GM10847 (cell line): ENCODE measurements around the gene INHBA.

Experiments
- POLR2A ChIP-seq: IDR thresholded peaks from 2 replicates; pipeline ENCODE4 v1.6.1; 2011; ENCODE audit not compliant: insufficient read length; ENCODE audit errors: extremely low read depth

The INHBA gene

DNA sequence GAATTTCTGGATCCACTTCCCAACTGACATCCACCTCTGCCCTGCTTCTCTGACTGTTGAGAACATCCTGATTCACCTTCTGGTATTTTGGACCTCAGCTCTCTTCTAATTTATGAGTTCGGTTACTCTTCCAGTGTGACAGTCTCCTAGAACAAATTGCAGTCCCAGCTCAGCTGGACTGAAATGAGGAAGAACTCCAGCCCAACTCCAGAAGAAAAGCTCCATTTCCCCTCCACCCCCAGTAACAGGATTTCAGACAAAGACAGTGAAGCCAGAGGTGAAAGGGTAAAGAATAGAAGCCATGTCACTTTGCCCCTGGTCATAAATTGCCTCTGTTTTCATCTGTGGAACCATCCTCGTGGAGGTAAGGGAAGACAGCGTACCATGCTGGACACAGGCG is 26.2 kb upstream of the INHBA start:
- no peak for TF ChIP-seq POLR2A

GRCh38 chr7:41725013-41725412 is 22.1 kb upstream of the INHBA start:
- no peak for TF ChIP-seq POLR2A

GRCh38 chr7:41720886-41721285 is 18.0 kb upstream of the INHBA start:
- TF ChIP-seq POLR2A = no peak

GRCh38 chr7:41720046-41720445 is 17.2 kb upstream of the INHBA start:
- TF ChIP-seq POLR2A = no peak

- no peak for TF ChIP-seq POLR2A
These were observed 13.8 kb upstream of the INHBA start for GRCh38 chr7:41716691-41717090.

DNA sequence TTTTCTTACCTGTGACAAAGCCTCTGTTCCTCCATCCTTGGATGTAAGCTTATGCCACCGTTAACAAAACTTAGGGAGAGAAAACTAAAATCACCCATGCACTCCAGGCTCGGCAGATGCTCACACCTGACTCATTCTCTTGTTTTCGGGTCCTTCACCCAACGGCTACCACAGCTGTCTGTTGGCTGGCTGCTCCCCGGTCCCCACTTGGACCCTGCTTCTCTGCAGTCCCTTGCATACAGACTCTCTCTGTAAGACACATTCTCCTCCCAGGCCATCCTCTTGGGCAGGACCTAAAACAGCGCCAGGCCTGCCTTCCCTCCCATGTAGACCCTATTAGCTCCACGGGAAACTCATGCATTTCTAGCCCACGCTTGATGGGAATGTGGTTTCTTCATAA is 12.1 kb upstream of the INHBA start:
- TF ChIP-seq POLR2A = no peak

- TF ChIP-seq POLR2A = no peak
These were observed 8.6 kb upstream of the INHBA start for GRCh38 chr7:41711283-41712064.

DNA sequence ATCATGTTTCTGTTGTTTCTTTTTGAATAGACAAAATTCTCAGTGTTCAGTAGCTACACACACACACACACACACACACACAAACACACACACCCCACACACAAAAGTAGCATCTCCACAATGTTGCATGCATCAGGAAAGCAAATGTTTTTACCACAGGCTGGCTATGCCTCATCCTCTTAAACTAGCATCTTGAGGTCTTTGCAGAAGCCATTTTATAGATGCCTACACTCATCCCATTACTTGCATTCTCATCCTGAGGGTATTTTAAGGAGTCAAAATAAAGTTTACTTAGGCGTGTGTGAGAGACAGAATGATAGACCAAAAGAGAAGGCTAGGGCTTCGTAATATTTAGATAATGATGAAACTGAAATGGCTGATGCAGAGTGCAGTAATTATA is 7.9 kb upstream of the INHBA start:
- TF ChIP-seq POLR2A = no peak

DNA sequence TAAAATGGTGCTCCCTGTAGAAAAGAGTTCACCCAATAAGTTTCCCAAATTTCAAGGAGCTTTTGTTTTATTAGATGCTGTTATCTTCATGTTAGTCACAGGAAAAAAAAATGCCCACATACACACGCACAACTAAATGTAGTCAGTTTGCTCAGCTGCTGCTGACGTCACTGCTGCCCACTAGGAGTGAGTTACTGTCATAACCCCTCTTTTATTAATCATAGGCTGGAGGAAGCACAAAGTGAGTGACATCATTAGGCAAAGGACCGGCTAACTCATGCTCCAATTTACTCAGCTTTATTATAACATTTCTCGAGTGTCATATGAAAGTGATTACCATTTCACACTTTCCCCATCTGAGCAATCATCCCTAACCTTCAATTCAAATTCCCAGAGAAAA is 6.7 kb upstream of the INHBA start:
- TF ChIP-seq POLR2A = no peak

DNA sequence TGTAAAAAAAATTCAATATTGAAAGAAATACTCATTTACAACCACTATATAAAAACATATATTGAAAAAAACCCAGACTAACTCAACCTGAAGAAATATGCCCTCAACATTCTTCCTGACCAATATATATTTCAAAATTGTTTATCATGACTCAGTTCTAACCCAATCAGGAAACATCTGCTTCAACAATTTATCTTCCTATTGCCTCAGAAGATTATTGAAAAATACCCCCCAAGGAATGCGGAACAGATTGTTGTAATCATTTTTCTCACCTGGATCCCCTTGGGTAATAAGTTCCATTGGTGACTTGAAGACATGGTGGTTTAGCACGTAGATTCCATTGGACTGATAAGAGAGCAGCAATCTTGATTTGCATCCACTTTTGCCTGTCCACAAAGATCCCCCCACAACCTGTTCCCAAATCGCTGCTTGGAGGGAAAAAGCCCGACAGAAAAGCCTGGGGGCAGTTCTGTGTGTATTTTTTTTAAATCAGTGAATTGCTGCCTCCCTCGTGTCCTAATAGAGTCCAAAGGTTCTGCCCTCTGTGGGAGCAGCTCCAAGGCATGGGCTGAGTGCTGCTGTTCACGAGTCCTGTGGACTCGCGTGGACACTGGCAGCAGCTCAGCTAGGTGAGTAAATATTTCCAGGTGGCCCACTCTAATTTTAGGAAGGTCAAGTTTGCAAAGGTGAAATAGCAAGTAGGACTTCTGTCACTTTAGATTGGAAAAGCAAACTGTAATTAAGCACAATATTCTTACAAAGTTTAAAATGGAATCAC is 5.9 kb upstream of the INHBA start:
- no peak for TF ChIP-seq POLR2A

GRCh38 chr7:41706228-41706930 is 3.5 kb upstream of the INHBA start:
- no peak for TF ChIP-seq POLR2A

DNA sequence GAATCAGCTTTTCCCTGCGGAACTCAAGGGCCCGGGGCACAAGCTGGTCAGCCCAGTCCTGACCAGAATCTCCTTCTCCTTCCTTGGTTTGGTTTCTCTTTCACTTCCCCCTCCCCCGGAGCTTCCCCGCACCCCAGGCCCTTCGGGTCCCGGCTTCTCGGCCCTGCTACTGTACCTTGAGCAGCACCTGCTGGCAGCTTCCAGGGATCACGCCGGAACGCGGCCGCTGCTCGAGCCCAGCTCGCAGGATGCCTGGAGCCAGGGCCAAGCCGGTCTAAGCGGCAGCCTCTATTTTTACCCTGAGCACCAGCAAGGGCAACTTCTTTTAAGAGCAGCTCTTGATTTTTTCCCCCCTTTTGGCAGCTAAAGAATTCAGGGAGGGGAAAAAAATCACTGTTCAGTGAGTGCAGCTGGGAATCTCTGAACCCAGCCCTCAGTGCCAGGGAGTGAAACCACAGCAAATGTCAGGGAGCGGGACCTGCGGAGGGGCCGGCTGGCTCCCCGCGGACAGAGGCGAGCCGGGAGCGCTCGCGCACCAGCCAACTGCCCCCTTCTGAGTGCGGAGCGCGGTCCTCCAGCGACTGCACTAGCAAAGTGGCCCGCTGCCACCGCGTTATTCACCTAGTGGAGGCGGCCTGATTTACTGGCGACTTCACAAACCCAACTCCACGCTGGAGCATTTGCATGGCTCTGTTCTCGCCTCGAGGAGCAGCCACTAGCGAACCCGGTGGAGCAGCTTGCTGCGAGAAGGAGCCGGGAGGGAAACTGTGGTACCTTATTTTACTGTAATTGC is 2.4 kb upstream of the INHBA start:
- no peak for TF ChIP-seq POLR2A

GRCh38 chr7:41701068-41701941 is 1.6 kb downstream of the INHBA start:
- no peak for TF ChIP-seq POLR2A

DNA sequence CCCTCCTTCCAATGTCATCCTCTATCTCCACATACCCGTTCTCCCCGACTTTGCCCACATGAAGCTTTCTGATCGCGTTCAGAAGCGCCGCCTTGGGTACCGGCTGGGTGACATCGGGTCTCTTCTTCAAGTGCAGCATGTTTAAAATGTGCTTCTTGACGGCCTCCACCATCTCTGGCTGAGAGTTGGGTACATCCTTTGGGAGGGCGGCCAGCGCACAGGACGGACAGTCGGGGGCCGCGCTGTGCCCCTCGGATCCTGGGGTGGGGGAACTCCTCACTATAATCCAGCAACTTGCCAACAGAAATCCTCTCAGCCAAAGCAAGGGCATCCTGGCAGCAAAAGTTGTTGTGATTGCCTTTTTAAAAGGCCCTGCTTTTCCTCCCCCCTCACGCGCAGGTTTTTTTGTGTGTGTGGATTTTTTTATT is 2.8 kb downstream of the INHBA start:
- no peak for TF ChIP-seq POLR2A

DNA sequence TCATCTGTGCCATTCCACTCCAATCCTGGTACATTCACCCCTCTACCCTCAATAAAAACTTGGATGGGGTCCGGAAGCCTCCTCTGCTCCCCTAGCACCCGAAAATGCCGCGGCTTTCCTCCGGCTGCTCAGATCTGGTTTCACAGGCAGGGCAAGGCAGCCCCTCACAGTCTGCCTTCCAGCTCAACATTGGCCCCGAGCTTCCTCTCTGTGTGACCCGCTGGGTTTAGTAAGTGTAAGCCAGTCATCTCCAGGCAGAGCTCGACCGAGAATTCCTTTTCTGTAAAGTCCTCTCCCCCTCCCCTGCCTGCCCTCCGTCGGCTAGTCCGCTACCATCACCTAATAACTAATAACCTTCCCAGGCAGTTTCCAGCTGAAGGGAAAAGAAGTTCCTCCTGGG is 3.4 kb downstream of the INHBA start:
- no peak for TF ChIP-seq POLR2A

- no peak for TF ChIP-seq POLR2A
These were observed 4.2 kb downstream of the INHBA start for GRCh38 chr7:41698726-41699125.
